Stimulated activated CD4-positive, alpha-beta T cell treated with anti-CD3 and anti-CD28 coated beads, Interleukin-15, amount 100 ng/mL, for 24 hours (primary cell): ENCODE data around the gene GJC2.

Experiments used
- DNase-seq: peaks from one replicate; pipeline ENCODE4 v3.0.0-alpha.2; 2020

GJC2 gene

GRCh38 chr1:228197555-228198147 lies 47.9 kb downstream of the GJC2 start:
- DNase-seq: no peak

- no peak for DNase-seq
These were observed 49.4 kb downstream of the GJC2 start for GRCh38 chr1:228198977-228199590.

GRCh38 chr1:228204958-228205357 lies 55.2 kb downstream of the GJC2 start:
- DNase-seq: no peak

GRCh38 chr1:228205526-228206436 lies 56.1 kb downstream of the GJC2 start:
- DNase-seq: no peak

GRCh38 chr1:228206582-228207351 lies 57.0 kb downstream of the GJC2 start:
- DNase-seq: no peak

- no peak for DNase-seq
These were observed 57.7 kb downstream of the GJC2 start for GRCh38 chr1:228207381-228207810.

GRCh38 chr1:228207851-228208821 lies 58.4 kb downstream of the GJC2 start, which contains the start of gene OBSCN:
OBSCN (plus strand) TSS chr1:228208044; CDS start chr1:228211784, 3,740 bp downstream.
- DNase-seq: no peak

- DNase-seq: no peak
These were observed 59.3 kb downstream of the GJC2 start for GRCh38 chr1:228208831-228209551.
